Right lobe of liver (tissue), 6 donors: ENCODE data around the gene ACOT8. TPM values are rescaled to one million over a fixed set of nuclear protein-coding genes. Genes with fewer than 3 reads are reported as not detected.

ENCODE experiments used
- ATAC-seq, 4 donors: fragments of 200-7000 bp; cut with Tn5 transposase; one replicate each; pipeline ENCODE4 v1.9.1; 2020; ENCODE audit warnings: mild to moderate bottlenecking in 4 of 4, moderate library complexity in 4 of 4
- DNase-seq, 3 donors: peaks; one replicate each; pipeline ENCODE4 v3.0.0-alpha.2; 2020
- H3K27ac ChIP-seq, 3 donors: fragments of 200-600 bp; one replicate each; pipeline ENCODE4 v1.8.0; 2022
- H3K27me3 ChIP-seq, 2 donors: fragments of 200-600 bp; one replicate each; pipeline ENCODE4 v1.8.0; 2022
- H3K36me3 ChIP-seq, 4 donors: fragments of 200-600 bp; sonication (generic) in 1 of 4; one replicate each; pipeline versions ENCODE4 v1.5.1 to v1.8.0; 2017 to 2022; ENCODE audit warnings: control low read depth in 1 of 4
- H3K4me1 ChIP-seq, 4 donors: fragments of 200-600 bp; sonication (generic) in 1 of 4; one replicate each; pipeline versions ENCODE4 v1.5.1 to v1.8.0; 2017 to 2022; ENCODE audit warnings: control low read depth in 1 of 4
- H3K4me3 ChIP-seq, 3 donors: fragments of 200-600 bp; one replicate each; pipeline ENCODE4 v1.8.0; 2022
- H3K9me3 ChIP-seq, 4 donors: fragments of 200-600 bp; sonication (generic) in 1 of 4; one replicate each; pipeline versions ENCODE4 v1.5.1 to v1.8.0; 2017 to 2022; ENCODE audit warnings: control low read depth in 1 of 4
- CTCF ChIP-seq, 4 donors: fragments of 200-600 bp in 3 of 4; fragments of 450-650 bp in 1 of 4; IDR thresholded peaks; one replicate each; pipeline versions ENCODE4 v1.5.1 to v1.8.0; 2016 to 2022; ENCODE audit warnings: antibody characterized with exemption in 4 of 4, mild to moderate bottlenecking in 2 of 4
- POLR2A ChIP-seq: fragments of 450-650 bp; IDR thresholded peaks from one replicate; pipeline ENCODE4 v1.6.1; 2017; ENCODE audit warnings: antibody characterized with exemption, mild to moderate bottlenecking
- WGBS: methylation state at CpG from one replicate; pipeline ENCODE4 v1.1.6; 2018; ENCODE audit warnings: low coverage, low lambda C conversion rate; ENCODE audit not compliant: insufficient coverage; ENCODE audit errors: missing lambda C conversion rate; 5-methylcytosine and 5-hydroxymethylcytosine counted together
- intact Hi-C, 2 donors: fragments of 100-400 bp; cut with DNase I; formaldehyde crosslinking; loops; one replicate each; pipeline versions ENCODE4 v1.11.2 to v1.14.1; 2022
- total RNA-seq, 6 experiments: library from RNA; depleted of rRNA in 2 of 6; stranded (reverse); fragments of >200 nt in 2 of 6; fragmentation: NEBNext Ultra II Directional in 3 of 6; extraction: Animal tissue kit (Norgen Biotek cat#: 25700) in 3 of 6; gene quantifications; one replicate each; pipeline versions ENCODE4 v1.1.0 to v1.2.4, GENCODE V29; 2016 to 2023
- donor health status: DM: no; HTN: yes; CAD: no.
- donor health status: DM: no; HTN: no; CAD: no.
- donor health status: DM: no; HTN: no; CAD: no.
- donor health status: DM: no; HTN: yes; CAD: no.
- donor health status: DM: no; HTN: yes; CAD: no.

Gene ACOT8
- total RNA-seq, 6 experiments from 2014 or later = 13.9 to 32.1 (median 19.4) TPM

DNA sequence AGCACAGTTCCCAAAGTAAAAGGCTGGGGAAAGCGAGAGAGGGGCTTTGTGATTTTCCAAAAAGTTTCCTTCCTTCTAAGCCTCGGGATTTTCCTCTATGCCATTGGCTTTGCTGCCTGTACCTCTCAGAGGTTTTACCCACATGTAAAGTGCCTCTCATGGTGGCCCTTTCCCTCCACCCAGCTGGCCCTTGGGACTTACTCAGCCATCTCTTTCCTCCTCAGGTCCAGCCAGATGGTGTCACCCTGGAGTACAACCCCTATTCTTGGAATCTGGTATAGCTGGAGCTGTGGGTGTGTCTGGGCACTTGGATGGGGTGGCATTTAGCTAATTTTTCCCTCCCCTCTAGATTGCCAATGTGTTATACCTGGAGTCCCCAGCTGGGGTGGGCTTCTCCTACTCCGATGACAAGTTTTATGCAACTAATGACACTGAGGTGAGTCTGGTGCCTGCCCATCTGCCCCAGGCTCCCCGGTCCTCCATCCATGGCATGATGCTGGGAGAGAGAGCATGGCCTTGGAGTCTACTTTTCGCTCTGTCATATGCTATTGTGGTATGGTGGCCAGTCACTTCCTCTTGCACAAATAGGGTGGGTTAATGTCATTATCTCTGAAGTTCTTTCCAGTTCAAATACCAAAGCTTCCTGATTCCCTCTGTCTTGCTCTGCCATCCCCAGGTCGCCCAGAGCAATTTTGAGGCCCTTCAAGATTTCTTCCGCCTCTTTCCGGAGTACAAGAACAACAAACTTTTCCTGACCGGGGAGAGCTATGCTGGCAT is 35.0 kb upstream of the ACOT8 start:
- no peak for TF ChIP-seq POLR2A
- peak in 1 of 4 donors; percentile 6 for TF ChIP-seq CTCF (IDR thresholded peaks at IDR 0.05)
- DNase-seq = no peak
- Histone ChIP-seq H3K4me1 (peaks cover 0 to 38% (median 6%) of the 10 kb centered on the region in 4 donors), H3K27ac (peak overlapping the region in 2 of 3 donors; percentile 81 to 82), H3K9me3 (no peaks in the 10 kb centered on the region), H3K4me3 (peak overlapping the region; percentile 75 to 93 (median 77)), H3K27me3 (no peaks in the 10 kb centered on the region), H3K36me3 (peaks cover 0 to 34% (median 17%) of the 10 kb centered on the region in 4 donors)
- ATAC-seq = peak in 1 of 4 donors; percentile 23
- intact Hi-C loops = loop anchor here in 1 of 2 donors (10.0 kb wide), 1 partner anchor 53 kb away; no protein-coding TSS in a partner anchor
- WGBS = 56% methylated on average over 8 of the region's 9 CpGs

GRCh38 chr20:45890985-45891983 is 34.1 kb upstream of the ACOT8 start, which contains the start of the genes CTSA and NEURL2:
CTSA (plus strand) TSS chr20:45891335; CDS start chr20:45891569, 234 bp downstream.
NEURL2 (minus strand) TSS chr20:45891208; CDS start chr20:45890991, 217 bp downstream.
- intact Hi-C loops = loop anchor here in 1 of 2 donors (10.0 kb wide), 1 partner anchor 54 kb away; no protein-coding TSS in a partner anchor
- WGBS = 3% methylated on average over 5 of the region's 78 CpGs
- Histone ChIP-seq H3K27me3 (no peaks in the 10 kb centered on the region), H3K27ac (peak within 1 kb of the TSS; percentile 75 to 82 (median 81)), H3K4me3 (peak within 1 kb of the TSS; percentile 75 to 93 (median 77)), H3K9me3 (no peaks in the 10 kb centered on the region), H3K36me3 (peaks cover 0 to 29% (median 12%) of the 10 kb centered on the region in 4 donors), H3K4me1 (peaks cover 0 to 38% (median 6%) of the 10 kb centered on the region in 4 donors)
- peak; percentile 95 to 97 (median 97) for DNase-seq
- TF ChIP-seq CTCF (IDR thresholded peaks at IDR 0.05) (peak in 1 of 4 donors; percentile 15), POLR2A (peak; percentile 80)
- peak; percentile 82 to 89 (median 84) for ATAC-seq

DNA sequence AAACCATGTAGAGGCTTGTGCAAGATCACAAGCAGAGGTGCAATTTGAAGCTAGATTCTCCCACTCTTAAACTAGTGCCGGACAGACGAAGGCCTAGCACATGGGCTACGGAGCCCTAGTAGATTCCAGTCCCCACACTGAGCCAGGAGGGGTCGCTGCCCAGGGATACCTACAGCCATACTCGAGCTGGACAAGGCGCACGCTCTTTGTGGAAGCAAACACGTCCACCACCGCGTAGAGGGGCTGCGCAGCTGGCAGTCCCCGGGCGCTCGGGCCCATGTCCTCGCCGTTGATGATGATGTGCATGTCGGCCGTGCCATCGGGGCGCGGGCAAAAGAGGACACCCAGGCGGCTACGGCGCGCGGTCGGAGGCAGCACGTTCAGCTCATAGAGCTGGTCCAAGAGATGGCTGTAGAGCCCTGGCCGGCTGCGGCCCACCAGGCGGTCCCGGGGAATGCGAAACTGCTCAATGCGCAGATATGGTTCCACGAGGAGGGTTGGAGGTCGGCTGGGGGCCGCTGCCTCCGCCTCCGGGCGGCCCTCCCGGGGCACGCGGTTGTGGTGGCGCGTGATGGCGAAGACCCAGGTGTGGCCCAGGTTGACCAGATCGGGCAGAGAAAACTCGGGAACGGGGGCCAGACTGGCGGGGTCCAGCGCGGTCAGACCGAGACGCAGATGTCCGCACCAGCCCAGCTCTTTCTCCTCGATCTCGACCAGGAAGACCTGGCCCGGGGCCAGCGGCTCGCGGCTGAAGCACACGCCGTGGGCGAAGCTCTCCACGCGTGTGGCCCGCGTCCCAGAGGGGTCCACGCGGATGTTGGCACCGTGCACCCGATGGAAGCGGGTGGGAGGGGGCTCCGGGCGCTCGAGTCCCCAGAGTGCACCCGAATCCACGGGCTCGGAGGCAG is 33.1 kb upstream of the ACOT8 start:
- ATAC-seq = peak; percentile 71 to 81 (median 77)

More for the DNA sequence above, 33.1 kb upstream of the ACOT8 start:
- Histone ChIP-seq H3K36me3 (peaks cover 0 to 21% (median 9%) of the 10 kb centered on the region in 4 donors), H3K4me3 (peak overlapping the region; percentile 75 to 93 (median 77)), H3K27me3 (no peaks in the 10 kb centered on the region), H3K4me1 (peaks cover 0 to 38% (median 6%) of the 10 kb centered on the region in 4 donors), H3K9me3 (no peaks in the 10 kb centered on the region), H3K27ac (peak overlapping the region; percentile 75 to 82 (median 81))
- intact Hi-C loops = loop anchor here in 1 of 2 donors (10.0 kb wide), 1 partner anchor 54 kb away; no protein-coding TSS in a partner anchor
- peak; percentile 53 to 75 (median 73) for TF ChIP-seq CTCF (IDR thresholded peaks at IDR 0.05)
- peak; percentile 28 for TF ChIP-seq POLR2A
- WGBS = under 1% methylated on average over 26 of the region's 79 CpGs
- DNase-seq = peak; percentile 82 to 87 (median 86)
